Left hindlimb (tissue), 1 donor: Measurements from ENCODE around the gene NLRP7.
"Not testable (repeated sequence)": the region's sequence is repeated elsewhere in the genome, so short reads cannot be mapped to it uniquely, and the experiment has no call there.

Experiments used
- DNase-seq: peaks from one replicate; pipeline ENCODE4 v3.0.0-alpha.2; 2018

The NLRP7 gene

GRCh38 chr19:54918499-54918898 lies 28.8 kb downstream of the NLRP7 start:
- DNase-seq = no peak

GRCh38 chr19:54916822-54917221 lies 30.5 kb downstream of the NLRP7 start:
- no peak for DNase-seq

- not testable (repeated sequence) for DNase-seq
These were observed 39.4 kb downstream of the NLRP7 start for GRCh38 chr19:54907899-54908298.

- no peak for DNase-seq
These were observed 40.5 kb downstream of the NLRP7 start for GRCh38 chr19:54906819-54907218.

- no peak for DNase-seq
These were observed 41.4 kb downstream of the NLRP7 start, which contains the start of gene NCR1 for GRCh38 chr19:54905803-54906511. Gene NCR1 (plus strand): TSS chr19:54906148. CDS start chr19:54906188, 40 bp downstream.

- DNase-seq = no peak
These were observed 41.9 kb downstream of the NLRP7 start for GRCh38 chr19:54905421-54905802.

- not testable (repeated sequence) for DNase-seq
These were observed 43.1 kb downstream of the NLRP7 start for GRCh38 chr19:54904261-54904660.

- DNase-seq = no peak
These were observed 44.0 kb downstream of the NLRP7 start for GRCh38 chr19:54903303-54903702.

- no peak for DNase-seq
These were observed 45.3 kb downstream of the NLRP7 start for GRCh38 chr19:54902061-54902460.

GRCh38 chr19:54901153-54901552 lies 46.2 kb downstream of the NLRP7 start:
- not testable (repeated sequence) for DNase-seq

GRCh38 chr19:54899646-54900045 lies 47.7 kb downstream of the NLRP7 start:
- DNase-seq = not testable (repeated sequence)

GRCh38 chr19:54898685-54899084 lies 48.6 kb downstream of the NLRP7 start:
- not testable (repeated sequence) for DNase-seq

- no peak for DNase-seq
These were observed 51.3 kb downstream of the NLRP7 start for GRCh38 chr19:54896036-54896435.

GRCh38 chr19:54894106-54894505 lies 53.2 kb downstream of the NLRP7 start:
- not testable (repeated sequence) for DNase-seq

GRCh38 chr19:54893406-54893805 lies 53.9 kb downstream of the NLRP7 start:
- DNase-seq = no peak

GRCh38 chr19:54889566-54889965 lies 57.8 kb downstream of the NLRP7 start:
- no peak for DNase-seq

GRCh38 chr19:54888239-54888638 lies 59.1 kb downstream of the NLRP7 start:
- no peak for DNase-seq

GRCh38 chr19:54883228-54883627 lies 64.1 kb downstream of the NLRP7 start:
- DNase-seq = no peak

GRCh38 chr19:54882758-54883157 lies 64.6 kb downstream of the NLRP7 start:
- DNase-seq = no peak

GRCh38 chr19:54881884-54882283 lies 65.4 kb downstream of the NLRP7 start:
- no peak for DNase-seq

- DNase-seq = no peak
These were observed 69.9 kb downstream of the NLRP7 start for GRCh38 chr19:54877471-54877870.

GRCh38 chr19:54875506-54875905 lies 71.8 kb downstream of the NLRP7 start:
- no peak for DNase-seq

- DNase-seq = no peak
These were observed 73.3 kb downstream of the NLRP7 start, which contains the start of gene FCAR for GRCh38 chr19:54873990-54874389. Gene FCAR (plus strand): TSS chr19:54874235. CDS start chr19:54874290, 55 bp downstream.
